ENCODE data around the gene DPM1. TPM values are rescaled to one million over a fixed set of nuclear protein-coding genes. Genes with fewer than 3 reads are reported as not detected.

Gene DPM1
- total RNA-seq, 4 donors from 2014 or later: 39.0 to 62.0 (median 49.6) TPM

DNA sequence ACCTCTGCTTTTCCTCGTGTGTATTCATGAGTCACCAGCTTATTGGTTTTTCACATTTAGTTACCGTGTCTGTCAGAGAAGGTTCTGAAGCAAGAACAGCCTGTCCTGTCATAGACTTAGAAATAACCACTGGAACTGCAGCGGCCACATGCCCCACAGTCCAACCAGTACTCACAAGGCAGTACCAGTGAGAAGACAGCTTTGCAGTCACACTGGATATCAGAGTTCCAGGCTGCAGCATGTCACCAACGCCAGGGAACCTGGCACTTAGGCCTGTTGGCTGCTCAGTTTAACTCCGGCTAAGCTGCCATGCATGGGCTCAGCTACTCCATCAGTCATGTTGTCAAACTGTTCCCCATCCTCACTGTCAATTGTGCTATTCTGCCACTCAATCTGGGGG, 67.2 kb downstream of the DPM1 start:
- DNase-seq (ENCODE audit: low spot score) (no peak), ATAC-seq (ENCODE audit: low FRiP score) (no peak)
- TF ChIP-seq CTCF (IDR thresholded peaks at IDR 0.05): no peak

- no peak for TF ChIP-seq CTCF (IDR thresholded peaks at IDR 0.05)
- ATAC-seq (ENCODE audit: low FRiP score) (no peak), DNase-seq (ENCODE audit: low spot score) (no peak)
These were observed 70.8 kb downstream of the DPM1 start for GRCh38 chr20:50887576-50887975.

GRCh38 chr20:50886184-50886790, 72.0 kb downstream of the DPM1 start:
- no peak for DNase-seq (ENCODE audit: low spot score)
- ATAC-seq (ENCODE audit: low FRiP score): no peak
- TF ChIP-seq CTCF (IDR thresholded peaks at IDR 0.05): no peak

GRCh38 chr20:50885781-50886180, 72.6 kb downstream of the DPM1 start:
- DNase-seq (ENCODE audit: low spot score): no peak
- TF ChIP-seq CTCF (IDR thresholded peaks at IDR 0.05): no peak
- ATAC-seq (ENCODE audit: low FRiP score): no peak

DNA sequence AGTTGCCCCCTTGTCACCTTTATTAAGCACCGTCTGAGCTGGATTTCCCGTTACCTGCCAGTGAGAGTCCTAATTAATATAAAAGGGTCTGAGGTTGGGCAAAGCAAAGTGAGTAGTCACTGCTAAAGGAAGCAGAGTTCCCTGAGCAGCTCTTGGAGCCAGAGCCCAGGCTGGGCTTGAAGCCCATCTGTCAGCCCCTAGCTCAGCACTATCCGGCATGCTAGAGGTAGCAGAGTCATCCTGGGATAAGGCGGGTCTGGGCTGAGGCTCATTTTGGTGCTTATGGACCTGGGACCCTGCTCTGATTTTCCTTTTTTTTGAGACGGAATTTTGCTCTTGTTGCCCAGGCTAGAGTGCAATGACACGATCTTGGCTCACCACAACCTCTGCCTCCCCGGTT, 73.3 kb downstream of the DPM1 start:
- DNase-seq (ENCODE audit: low spot score): no peak
- TF ChIP-seq CTCF (IDR thresholded peaks at IDR 0.05): no peak
- no peak for ATAC-seq (ENCODE audit: low FRiP score)

Other genes with a start within 250 kb of the DPM1 start
- 10 to 100 TPM in 1 of 4 donors, 1 to 10 TPM in 3; 1.1 to 20.5 (median 5.9) TPM for gene PARD6B, start 227.0 kb downstream of the DPM1 start, total RNA-seq
- gene BCAS4, start 163.5 kb downstream of the DPM1 start, total RNA-seq: 1 to 10 TPM; 1.4 to 6.5 (median 3.1) TPM
- gene ADNP, start 27.1 kb downstream of the DPM1 start, total RNA-seq: 10 to 100 TPM; 42.2 to 65.9 (median 47.3) TPM
- 1 to 10 TPM; 3.3 to 5.5 (median 3.6) TPM for gene MOCS3, start 286 bp upstream of the DPM1 start, total RNA-seq
- gene KCNG1, start 64.6 kb upstream of the DPM1 start, total RNA-seq: 1 to 10 TPM in 2 of 4 donors, under 1 TPM in 1, not detected in 1; 0.19 to 1.4 (median 1.2) TPM